GM23248 (cell line): ENCODE measurements around the gene PRKCB.

Experiments
- EZH2 ChIP-seq: fragments of 200-600 bp; sonication (generic); IDR thresholded peaks from 2 replicates; pipeline ENCODE4 v1.6.1; 2018; ENCODE audit warnings: antibody characterized with exemption, mild to moderate bottlenecking; ENCODE audit not compliant: insufficient read depth, poor library complexity, severe bottlenecking
- EZH2phosphoT487 ChIP-seq: fragments of 200-600 bp; sonication (generic); IDR thresholded peaks from 2 replicates; pipeline ENCODE4 v1.6.1; 2018; ENCODE audit warnings: antibody characterized with exemption, moderate library complexity, mild to moderate bottlenecking, low read depth; ENCODE audit not compliant: insufficient read depth

DNA sequence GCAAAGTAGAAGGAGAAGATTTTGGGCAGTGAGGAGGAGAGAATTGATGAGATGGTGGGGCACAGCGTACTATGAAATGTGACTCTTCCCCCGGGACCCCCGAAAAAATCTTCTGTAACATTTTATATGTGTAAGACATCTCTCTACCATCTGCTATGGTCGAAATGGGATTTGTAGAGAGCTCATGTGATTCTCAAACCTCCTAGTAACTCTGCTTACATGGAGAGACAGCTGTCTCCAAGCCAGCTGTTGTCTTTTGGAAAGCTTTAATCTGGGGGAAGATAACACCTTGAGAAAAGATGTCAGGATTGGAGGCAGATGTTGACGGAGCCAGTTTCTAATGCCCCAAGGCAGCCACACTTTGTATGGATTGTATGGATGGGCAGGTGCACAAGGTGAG is 94.1 kb downstream of the PRKCB start:
- TF ChIP-seq EZH2phosphoT487 (no peak), EZH2 (no peak)
